ENCODE results near the gene OTULINL.

- TF ChIP-seq CTCF (IDR thresholded peaks at IDR 0.05), result no peak
- no peak for TF ChIP-seq POLR2A (IDR thresholded peaks at IDR 0.05)
These were observed 13.6 kb downstream of the OTULINL start for GRCh38 chr5:14595189-14595588.

Measured in adrenal gland (tissue), 5 donors.